Activated T-cell treated with anti-CD3 and anti-CD28 coated beads, Interleukin-2, amount 50 U/mL, for 72 hours (primary cell): ENCODE data around the gene FILIP1. TPM values are rescaled to one million over a fixed set of nuclear protein-coding genes. Genes with fewer than 3 reads are reported as not detected.

Experiments used
- ATAC-seq, 2 donors: fragments of 150-1000 bp; cut with Tn5 transposase; replicated peaks in 1 of 2; 2 replicates each; pipeline ENCODE4 v1.10.0; 2021; ENCODE audit warnings: moderate library complexity in 2 of 2, mild to moderate bottlenecking in 1 of 2
- DNase-seq, 2 donors: peaks; one replicate each; pipeline ENCODE4 v3.0.0; 2021 to 2022; ENCODE audit warnings: mixed read lengths in 1 of 2
- H3K27ac Mint-ChIP-seq: one replicate; pipeline ENCODE4 v1.8.0; 2022; ENCODE audit warnings: mild to moderate bottlenecking, moderate library complexity, mixed read lengths
- H3K27me3 Mint-ChIP-seq: one replicate; pipeline ENCODE4 v1.8.0; 2022; ENCODE audit warnings: low read depth, mixed read lengths
- H3K36me3 Mint-ChIP-seq, 2 donors: one replicate each; pipeline ENCODE4 v1.8.0; 2022; ENCODE audit warnings: mixed read lengths in 2 of 2, mild to moderate bottlenecking in 1 of 2; ENCODE audit not compliant: insufficient read depth in 2 of 2
- H3K4me1 Mint-ChIP-seq: one replicate; pipeline ENCODE4 v1.8.0; 2022; ENCODE audit warnings: low read depth, mixed read lengths
- H3K4me3 Mint-ChIP-seq, 2 donors: one replicate each; pipeline ENCODE4 v1.8.0; 2022; ENCODE audit warnings: mild to moderate bottlenecking in 2 of 2, mixed read lengths in 2 of 2, moderate library complexity in 2 of 2
- H3K9me3 Mint-ChIP-seq, 2 donors: one replicate each; pipeline ENCODE4 v1.8.0; 2022; ENCODE audit warnings: mixed read lengths in 2 of 2
- total RNA-seq, 2 donors: library from RNA; stranded (reverse); gene quantifications; one replicate each; pipeline ENCODE4 v1.2.3, GENCODE V29; 2022

FILIP1 gene, protein sequence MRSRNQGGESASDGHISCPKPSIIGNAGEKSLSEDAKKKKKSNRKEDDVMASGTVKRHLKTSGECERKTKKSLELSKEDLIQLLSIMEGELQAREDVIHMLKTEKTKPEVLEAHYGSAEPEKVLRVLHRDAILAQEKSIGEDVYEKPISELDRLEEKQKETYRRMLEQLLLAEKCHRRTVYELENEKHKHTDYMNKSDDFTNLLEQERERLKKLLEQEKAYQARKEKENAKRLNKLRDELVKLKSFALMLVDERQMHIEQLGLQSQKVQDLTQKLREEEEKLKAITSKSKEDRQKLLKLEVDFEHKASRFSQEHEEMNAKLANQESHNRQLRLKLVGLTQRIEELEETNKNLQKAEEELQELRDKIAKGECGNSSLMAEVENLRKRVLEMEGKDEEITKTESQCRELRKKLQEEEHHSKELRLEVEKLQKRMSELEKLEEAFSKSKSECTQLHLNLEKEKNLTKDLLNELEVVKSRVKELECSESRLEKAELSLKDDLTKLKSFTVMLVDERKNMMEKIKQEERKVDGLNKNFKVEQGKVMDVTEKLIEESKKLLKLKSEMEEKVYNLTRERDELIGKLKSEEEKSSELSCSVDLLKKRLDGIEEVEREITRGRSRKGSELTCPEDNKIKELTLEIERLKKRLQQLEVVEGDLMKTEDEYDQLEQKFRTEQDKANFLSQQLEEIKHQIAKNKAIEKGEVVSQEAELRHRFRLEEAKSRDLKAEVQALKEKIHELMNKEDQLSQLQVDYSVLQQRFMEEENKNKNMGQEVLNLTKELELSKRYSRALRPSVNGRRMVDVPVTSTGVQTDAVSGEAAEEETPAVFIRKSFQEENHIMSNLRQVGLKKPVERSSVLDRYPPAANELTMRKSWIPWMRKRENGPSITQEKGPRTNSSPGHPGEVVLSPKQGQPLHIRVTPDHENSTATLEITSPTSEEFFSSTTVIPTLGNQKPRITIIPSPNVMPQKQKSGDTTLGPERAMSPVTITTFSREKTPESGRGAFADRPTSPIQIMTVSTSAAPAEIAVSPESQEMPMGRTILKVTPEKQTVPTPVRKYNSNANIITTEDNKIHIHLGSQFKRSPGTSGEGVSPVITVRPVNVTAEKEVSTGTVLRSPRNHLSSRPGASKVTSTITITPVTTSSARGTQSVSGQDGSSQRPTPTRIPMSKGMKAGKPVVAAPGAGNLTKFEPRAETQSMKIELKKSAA (N-terminal part only)
- under 1 TPM in 1 of 2 donors, not detected in 1; 0.05 TPM for total RNA-seq

DNA sequence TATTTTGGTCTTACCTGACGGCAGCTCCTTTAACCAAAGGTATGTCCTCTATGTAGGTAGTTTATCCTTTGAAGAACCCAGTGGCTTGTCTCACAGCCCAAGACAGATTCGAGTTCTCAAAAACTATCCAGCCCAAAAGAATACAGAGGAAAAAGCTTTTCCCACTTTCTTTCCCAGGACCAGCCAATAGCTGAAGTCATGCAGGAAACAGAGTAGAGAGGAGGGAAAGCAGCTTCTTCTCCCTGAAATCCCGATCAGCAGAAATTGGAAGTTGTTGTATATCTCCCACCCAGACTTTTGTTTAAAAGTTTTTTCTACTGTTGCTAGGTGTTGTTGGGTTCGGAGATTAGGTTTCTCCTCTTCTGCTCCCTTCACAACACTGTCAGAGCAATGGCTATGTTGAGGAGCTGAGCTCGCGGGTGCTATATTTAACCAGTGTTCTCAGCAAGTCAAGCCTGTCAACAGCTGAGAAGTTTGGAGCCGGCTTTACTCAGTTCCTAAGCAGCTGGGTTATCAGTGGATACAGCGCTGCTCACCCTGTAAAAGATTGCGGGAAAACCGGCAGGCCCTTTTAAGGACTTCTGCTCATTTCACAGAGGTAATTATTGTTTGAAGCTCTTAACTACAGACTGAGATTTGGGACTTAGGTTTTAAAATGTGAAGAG is at the start of gene FILIP1:
Gene FILIP1, minus strand, starts transcription at position 401 of the 665 bp plus-strand sequence. CDS start 78,828 bp downstream, outside the sequence.
- Mint-ChIP-seq H3K4me1 (peaks cover 6% of the 10 kb centered on the region), H3K27ac (no peak within 1 kb of the TSS), H3K36me3 (no peaks in the 10 kb centered on the region), H3K4me3 (no peak within 1 kb of the TSS), H3K9me3 (no peaks in the 10 kb centered on the region), H3K27me3 (peaks cover 73% of the 10 kb centered on the region)
- DNase-seq (no peak), ATAC-seq (no peak)

DNA sequence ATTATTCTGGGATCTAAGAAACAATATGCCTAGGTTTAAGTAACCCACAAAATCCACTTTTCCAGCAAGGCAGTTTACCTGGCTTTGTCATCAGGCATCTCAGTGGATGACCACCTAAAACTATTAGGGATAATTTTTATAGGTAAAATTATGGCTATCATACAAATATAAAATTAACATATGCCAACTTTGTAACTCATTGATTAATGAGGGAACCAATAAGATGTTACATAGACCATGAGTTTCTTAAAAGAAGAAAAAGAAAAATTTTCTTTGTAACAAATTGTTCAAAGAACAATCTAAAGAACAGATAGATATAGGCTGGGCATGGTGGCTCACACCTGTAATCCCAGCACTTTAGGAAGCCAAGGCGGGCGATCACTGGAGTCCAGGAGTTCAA is 49.7 kb upstream of the FILIP1 start:
- peaks cover 23% of the 10 kb centered on the region for H3K27me3 Mint-ChIP-seq
- no peaks in the 10 kb centered on the region for H3K36me3 Mint-ChIP-seq
- H3K27ac Mint-ChIP-seq: no peak overlapping the region
- ATAC-seq (no peak), DNase-seq (no peak)
- H3K4me1 Mint-ChIP-seq: no peaks in the 10 kb centered on the region
- H3K4me3 Mint-ChIP-seq: no peak overlapping the region
- H3K9me3 Mint-ChIP-seq: no peaks in the 10 kb centered on the region

DNA sequence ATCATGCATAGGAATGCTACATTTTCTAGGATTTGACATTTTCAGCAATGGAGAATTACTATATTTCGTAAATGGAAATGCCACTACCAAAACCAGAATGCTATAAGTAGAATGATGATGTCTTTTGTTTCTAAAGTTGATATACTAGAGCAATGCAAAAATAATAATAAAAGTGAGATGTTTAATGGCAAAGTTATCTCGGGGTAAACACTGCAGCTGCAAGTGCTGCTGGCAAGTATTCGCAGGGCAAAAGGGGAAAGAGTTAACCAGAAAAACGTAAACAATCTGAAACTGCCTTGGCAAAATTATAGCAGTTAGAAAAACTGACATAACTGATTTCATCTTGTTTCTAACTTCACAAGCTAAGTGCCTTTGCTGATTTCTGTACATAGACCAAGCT is 45.5 kb upstream of the FILIP1 start:
- Mint-ChIP-seq H3K36me3 (no peaks in the 10 kb centered on the region), H3K27ac (no peak overlapping the region), H3K4me3 (no peak overlapping the region), H3K27me3 (peaks cover 37% of the 10 kb centered on the region), H3K4me1 (no peaks in the 10 kb centered on the region), H3K9me3 (no peaks in the 10 kb centered on the region)
- no peak for ATAC-seq
- no peak for DNase-seq

DNA sequence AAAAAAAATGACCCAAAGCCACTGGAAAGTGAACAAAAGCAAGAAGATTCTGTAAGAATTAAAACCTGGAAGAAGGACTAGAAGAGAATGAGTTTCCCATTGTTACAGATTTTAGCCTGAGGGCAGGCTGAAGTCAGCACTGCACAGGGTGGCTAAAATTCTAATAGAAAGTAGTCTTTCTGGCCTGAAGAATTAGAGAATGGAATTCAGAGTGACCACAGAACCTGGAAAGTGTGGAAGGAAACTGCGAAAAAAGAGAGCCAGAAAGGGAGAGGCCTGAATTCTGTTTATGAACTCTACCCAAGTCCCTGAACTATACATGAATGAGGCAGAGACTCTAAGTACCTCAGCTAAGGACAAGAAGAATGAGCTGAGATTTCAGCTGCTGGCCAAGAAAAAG is 38.9 kb upstream of the FILIP1 start:
- Mint-ChIP-seq H3K4me3 (no peak overlapping the region), H3K27ac (no peak overlapping the region), H3K27me3 (peaks cover 24% of the 10 kb centered on the region), H3K9me3 (no peaks in the 10 kb centered on the region), H3K4me1 (no peaks in the 10 kb centered on the region), H3K36me3 (no peaks in the 10 kb centered on the region)
- ATAC-seq: no peak
- DNase-seq: no peak

DNA sequence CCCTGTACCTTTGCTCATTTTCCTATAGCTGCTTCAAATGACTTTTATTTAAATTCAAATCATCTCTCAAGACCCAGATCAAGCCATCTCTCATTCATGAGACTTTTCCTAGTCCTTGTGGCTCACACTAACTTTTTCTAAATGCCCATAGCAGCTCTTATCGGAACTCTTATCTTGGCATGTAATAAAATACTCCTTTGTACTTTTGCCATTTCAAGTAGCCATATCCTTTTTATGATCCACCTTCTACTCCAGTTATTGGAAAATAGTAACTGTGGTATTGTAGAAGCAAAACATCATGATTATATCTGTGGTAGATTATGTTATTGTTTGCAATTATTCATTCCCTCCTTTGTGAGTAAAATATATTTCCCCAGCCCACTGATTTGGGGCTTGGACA is 37.6 kb upstream of the FILIP1 start:
- Mint-ChIP-seq H3K4me1 (no peaks in the 10 kb centered on the region), H3K27me3 (peaks cover 17% of the 10 kb centered on the region), H3K9me3 (no peaks in the 10 kb centered on the region), H3K27ac (no peak overlapping the region), H3K4me3 (no peak overlapping the region), H3K36me3 (no peaks in the 10 kb centered on the region)
- ATAC-seq: no peak
- DNase-seq: no peak

DNA sequence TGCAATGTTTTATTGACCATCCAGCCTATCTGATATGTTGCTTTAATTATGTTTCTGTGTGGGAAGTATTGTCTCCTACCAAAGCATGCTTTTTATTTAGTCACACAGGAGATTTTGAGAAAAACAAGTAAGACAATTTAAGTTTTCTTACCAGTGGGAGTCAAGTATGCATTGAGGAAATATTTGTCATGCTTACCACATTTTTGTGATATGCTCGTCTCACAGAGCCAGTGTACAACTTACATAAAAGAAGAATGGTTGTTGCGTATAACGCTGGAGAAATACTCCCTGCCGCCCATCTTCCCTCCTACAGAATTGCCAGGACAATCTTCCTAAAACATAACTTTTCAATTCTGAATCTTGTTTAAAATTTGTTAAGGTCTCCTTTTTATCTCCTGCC is 37.1 kb upstream of the FILIP1 start:
- Mint-ChIP-seq H3K27ac (no peak overlapping the region), H3K4me3 (no peak overlapping the region), H3K27me3 (peaks cover 17% of the 10 kb centered on the region), H3K9me3 (no peaks in the 10 kb centered on the region), H3K36me3 (no peaks in the 10 kb centered on the region), H3K4me1 (no peaks in the 10 kb centered on the region)
- ATAC-seq (no peak), DNase-seq (no peak)

DNA sequence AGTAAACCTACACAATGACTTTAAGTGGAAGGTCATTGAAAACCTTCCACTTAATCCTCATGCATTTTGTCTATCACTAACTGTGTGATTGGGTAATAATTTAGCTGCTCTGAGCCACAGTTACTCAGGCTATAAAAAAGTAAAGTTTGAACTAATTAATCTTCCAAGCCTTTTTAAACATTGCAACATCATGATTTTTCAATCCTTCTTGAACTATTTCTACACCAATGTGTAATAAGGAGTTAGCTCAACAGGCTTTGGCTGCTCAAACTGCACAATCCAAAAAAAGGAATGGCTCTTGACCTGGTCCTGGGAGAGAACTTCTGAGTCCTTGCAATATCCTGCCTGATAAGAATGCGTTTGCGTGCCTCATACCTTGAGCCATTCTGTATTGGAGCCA is 34.8 kb upstream of the FILIP1 start:
- no peak overlapping the region for H3K27ac Mint-ChIP-seq
- no peaks in the 10 kb centered on the region for H3K4me1 Mint-ChIP-seq
- H3K9me3 Mint-ChIP-seq: no peaks in the 10 kb centered on the region
- H3K36me3 Mint-ChIP-seq: no peaks in the 10 kb centered on the region
- H3K27me3 Mint-ChIP-seq: peaks cover 17% of the 10 kb centered on the region
- ATAC-seq: no peak
- H3K4me3 Mint-ChIP-seq: no peak overlapping the region
- no peak for DNase-seq

DNA sequence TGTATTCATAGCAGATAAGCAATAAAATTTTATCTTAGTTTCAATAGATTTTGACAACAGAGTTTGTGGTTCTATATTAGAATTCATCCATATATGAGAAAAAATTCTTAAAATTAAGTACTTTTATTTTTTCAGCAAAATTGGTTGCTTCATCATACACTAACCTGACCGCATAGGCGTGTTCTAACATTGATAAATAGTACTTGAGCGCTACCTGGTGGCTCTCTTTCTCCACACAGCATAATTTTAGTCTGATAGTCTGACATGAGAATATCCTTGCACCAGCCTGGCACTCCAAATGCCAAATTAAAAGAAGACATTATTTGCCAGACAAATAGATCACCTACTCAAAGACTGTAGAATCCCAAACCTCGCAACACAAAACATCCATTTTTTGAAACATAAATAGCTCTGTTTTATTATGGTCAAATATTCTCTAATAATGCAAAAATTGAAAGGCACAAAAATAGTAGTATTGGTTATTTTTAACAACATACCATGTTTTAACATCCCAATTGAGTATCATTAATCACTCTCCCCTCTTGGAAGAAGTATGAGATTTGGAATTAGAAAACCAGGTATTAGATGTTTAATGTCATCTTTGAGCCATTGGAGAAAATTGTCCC is 33.0 kb upstream of the FILIP1 start:
- Mint-ChIP-seq H3K27ac (no peak overlapping the region), H3K4me1 (no peaks in the 10 kb centered on the region), H3K4me3 (no peak overlapping the region), H3K27me3 (peaks cover 17% of the 10 kb centered on the region), H3K36me3 (no peaks in the 10 kb centered on the region), H3K9me3 (no peaks in the 10 kb centered on the region)
- peak; percentile 77 to 81 for ATAC-seq
- DNase-seq: peak; percentile 48 to 57

DNA sequence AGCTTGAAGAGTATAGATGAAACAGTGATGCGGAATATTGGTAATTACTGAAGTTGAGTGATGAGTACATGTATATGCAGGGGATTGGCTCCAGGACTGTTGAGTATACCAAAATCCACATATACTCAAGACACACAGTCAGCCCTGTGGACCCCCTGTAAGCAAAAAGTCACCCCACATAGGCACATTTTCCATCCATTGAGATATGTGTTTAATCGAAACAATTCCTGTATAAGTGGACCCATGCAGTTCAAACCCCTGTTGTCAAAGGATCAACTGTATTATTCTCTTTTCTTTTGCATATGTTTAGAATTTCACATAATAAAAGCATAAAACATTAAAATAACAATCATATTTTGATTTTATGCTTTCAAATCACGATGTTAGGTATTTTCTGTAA is 32.1 kb upstream of the FILIP1 start:
- no peaks in the 10 kb centered on the region for H3K4me1 Mint-ChIP-seq
- H3K9me3 Mint-ChIP-seq: no peaks in the 10 kb centered on the region
- no peak for ATAC-seq
- no peak overlapping the region for H3K27ac Mint-ChIP-seq
- no peak for DNase-seq
- H3K4me3 Mint-ChIP-seq: no peak overlapping the region
- no peaks in the 10 kb centered on the region for H3K36me3 Mint-ChIP-seq
- peaks cover 9% of the 10 kb centered on the region for H3K27me3 Mint-ChIP-seq

DNA sequence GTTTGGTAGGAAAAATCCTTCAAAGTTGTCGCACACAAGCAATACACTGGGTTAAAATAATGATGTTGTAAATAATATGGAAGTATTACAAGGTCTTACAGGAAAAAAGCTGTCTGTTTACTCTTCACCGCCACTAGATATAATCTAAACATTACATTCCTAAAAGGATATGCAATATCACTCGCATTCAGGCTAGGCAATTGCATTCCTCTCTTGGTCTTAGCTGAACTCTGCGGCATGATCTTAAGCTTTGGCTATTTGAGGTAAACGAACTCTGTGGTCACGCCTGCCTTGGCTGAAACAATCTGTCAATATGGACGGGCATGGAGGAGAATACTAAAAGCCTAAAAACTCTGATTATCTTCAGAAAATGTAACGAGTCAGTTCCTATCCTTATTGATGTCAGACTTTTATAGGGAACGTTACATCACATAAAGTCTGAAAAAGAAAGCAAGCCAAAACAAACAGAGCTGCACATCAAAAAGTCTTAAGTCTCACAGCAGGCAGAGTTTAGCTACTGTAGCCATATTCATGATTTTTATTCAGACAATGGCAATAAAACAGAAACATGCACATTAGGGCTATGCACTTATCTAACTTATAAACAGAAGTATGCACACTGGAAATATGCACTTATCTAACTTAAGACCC is 30.8 kb upstream of the FILIP1 start:
- H3K4me1 Mint-ChIP-seq: no peaks in the 10 kb centered on the region
- peaks cover 6% of the 10 kb centered on the region for H3K27me3 Mint-ChIP-seq
- ATAC-seq (no peak), DNase-seq (no peak)
- no peaks in the 10 kb centered on the region for H3K36me3 Mint-ChIP-seq
- no peak overlapping the region for H3K4me3 Mint-ChIP-seq
- H3K27ac Mint-ChIP-seq: no peak overlapping the region
- H3K9me3 Mint-ChIP-seq: no peaks in the 10 kb centered on the region

DNA sequence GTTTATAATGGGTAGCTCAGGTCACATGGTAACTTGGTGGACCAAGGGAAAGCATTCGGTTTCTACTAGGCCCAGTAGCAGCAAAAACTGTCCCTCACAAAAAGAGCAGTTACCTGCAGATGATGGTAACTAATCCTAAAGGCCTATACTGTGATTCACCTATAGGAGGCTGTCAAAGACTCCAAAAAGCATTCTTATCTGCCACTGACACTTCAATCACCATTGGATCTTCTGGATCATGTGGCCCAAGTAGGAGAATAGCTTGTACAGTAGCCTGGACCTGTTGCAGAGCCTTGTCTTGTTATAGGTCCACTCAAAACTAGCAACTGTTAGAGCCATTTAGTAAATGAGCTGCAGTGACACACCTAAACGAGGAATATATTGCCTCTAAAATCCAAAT is 23.2 kb upstream of the FILIP1 start:
- ATAC-seq (no peak), DNase-seq (no peak)
- Mint-ChIP-seq H3K36me3 (no peaks in the 10 kb centered on the region), H3K4me1 (no peaks in the 10 kb centered on the region), H3K27me3 (no peaks in the 10 kb centered on the region), H3K4me3 (no peak overlapping the region), H3K9me3 (no peaks in the 10 kb centered on the region), H3K27ac (no peak overlapping the region)

DNA sequence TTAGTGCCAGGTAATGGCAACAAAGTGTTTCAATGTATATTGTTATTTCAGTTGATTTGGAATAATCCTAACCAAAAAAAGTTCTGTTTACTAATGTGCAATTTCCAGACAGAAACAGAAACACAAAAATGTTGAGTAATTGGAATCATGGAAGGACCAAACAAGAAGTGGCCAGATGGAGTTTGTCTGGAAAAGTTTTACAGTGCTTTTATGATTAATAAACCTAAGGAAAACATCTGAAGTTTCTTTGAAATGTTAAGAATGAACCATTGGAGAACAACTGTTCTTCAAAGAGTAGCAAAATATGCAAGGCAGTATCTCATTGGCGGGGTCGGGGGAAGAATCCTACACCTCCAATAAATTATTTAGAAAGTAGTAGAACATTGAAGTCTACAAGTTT is 19.0 kb upstream of the FILIP1 start:
- no peak for DNase-seq
- Mint-ChIP-seq H3K27me3 (no peaks in the 10 kb centered on the region), H3K36me3 (no peaks in the 10 kb centered on the region), H3K9me3 (no peaks in the 10 kb centered on the region), H3K27ac (no peak overlapping the region), H3K4me3 (no peak overlapping the region), H3K4me1 (no peaks in the 10 kb centered on the region)
- no peak for ATAC-seq
